Lower lobe of right lung (tissue), 2 donors: Measurements from ENCODE around the gene PDE7B. TPM values are rescaled to one million over a fixed set of nuclear protein-coding genes. Genes with fewer than 3 reads are reported as not detected.

Experiments
- ATAC-seq, 2 donors: fragments of 200-7000 bp; cut with Tn5 transposase; one replicate each; pipeline ENCODE4 v1.9.1; 2020 to 2022; ENCODE audit warnings: mild to moderate bottlenecking in 2 of 2, moderate library complexity in 2 of 2
- DNase-seq: peaks from one replicate; pipeline ENCODE4 v3.0.0-alpha.2; 2020
- H3K27ac ChIP-seq: fragments of 200-600 bp; one replicate; pipeline ENCODE4 v1.8.0; 2022
- H3K27me3 ChIP-seq: fragments of 200-600 bp; one replicate; pipeline ENCODE4 v1.8.0; 2022; ENCODE audit warnings: low read depth
- H3K36me3 ChIP-seq: fragments of 200-600 bp; one replicate; pipeline ENCODE4 v1.8.0; 2022; ENCODE audit warnings: mild to moderate bottlenecking
- H3K4me1 ChIP-seq: fragments of 200-600 bp; one replicate; pipeline ENCODE4 v1.8.0; 2022
- H3K4me3 ChIP-seq: fragments of 200-600 bp; one replicate; pipeline ENCODE4 v1.8.0; 2022; ENCODE audit warnings: mild to moderate bottlenecking
- H3K9me3 ChIP-seq: fragments of 200-600 bp; one replicate; pipeline ENCODE4 v1.8.0; 2022
- intact Hi-C: fragments of 100-400 bp; cut with DNase I; formaldehyde crosslinking; loops from one replicate; pipeline ENCODE4 v1.11.0; 2022
- total RNA-seq: library from RNA; stranded (reverse); fragmentation: NEBNext Ultra II Directional; extraction: Animal tissue kit (Norgen Biotek cat#: 25700); gene quantifications from one replicate; pipeline ENCODE4 v1.2.1, GENCODE V29; 2021
- TF ChIP-seq, protein P1 (sequence below): fragments of 200-600 bp; IDR thresholded peaks from one replicate; pipeline ENCODE4 v1.8.0; 2022; ENCODE audit warnings: antibody characterized with exemption, mild to moderate bottlenecking
- donor health status: DM: no; HTN: yes; CAD: no; lungs with severe emphysema.

PDE7B gene
- total RNA-seq, 1 donor from 2014 or later = 2.2 TPM

DNA sequence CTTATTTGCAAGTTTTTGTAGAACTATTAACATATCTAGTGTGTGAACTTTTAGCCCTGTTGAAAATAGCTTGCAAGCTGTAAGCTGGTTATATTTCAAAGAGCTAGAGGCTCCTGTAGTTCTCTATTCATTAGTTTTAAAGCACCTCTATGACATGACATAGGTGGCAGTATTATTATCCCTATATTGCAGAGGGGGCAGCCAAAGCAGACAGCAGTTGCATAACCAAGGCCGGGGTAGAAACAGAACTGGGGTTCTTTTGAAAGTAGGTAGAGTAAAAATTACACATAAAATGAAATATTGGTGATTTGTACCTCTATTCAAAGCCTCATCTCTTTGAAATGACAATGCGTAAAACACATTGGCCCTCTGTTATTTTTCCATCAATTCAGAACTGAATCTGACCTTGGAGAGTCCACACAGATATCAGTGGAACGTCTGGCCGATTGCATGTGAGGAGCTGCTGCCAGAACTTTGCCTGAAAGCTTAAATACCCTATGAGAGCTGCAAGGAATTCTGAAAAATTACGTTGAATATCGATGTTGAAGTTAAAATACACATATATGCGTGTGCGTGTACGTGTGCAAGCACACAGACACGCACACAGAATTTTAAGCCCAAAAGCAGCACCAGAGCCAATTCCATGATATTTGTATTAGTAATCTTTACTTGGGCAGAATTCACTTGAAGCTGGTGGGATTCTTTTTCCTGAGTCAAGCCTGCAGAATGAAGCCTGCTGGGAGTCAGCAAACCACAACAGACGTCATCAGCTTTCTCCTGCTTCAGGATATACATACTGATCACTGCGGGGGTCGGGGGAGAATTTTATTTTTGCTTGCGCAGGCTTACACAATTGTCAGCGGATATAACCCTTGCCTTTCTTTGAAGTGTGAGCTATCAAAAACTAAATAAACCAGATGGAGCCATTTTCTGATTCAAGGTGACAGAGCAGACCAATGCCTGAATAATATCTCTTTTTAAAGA, 163.2 kb downstream of the PDE7B start:
- TF ChIP-seq, protein P1, sequence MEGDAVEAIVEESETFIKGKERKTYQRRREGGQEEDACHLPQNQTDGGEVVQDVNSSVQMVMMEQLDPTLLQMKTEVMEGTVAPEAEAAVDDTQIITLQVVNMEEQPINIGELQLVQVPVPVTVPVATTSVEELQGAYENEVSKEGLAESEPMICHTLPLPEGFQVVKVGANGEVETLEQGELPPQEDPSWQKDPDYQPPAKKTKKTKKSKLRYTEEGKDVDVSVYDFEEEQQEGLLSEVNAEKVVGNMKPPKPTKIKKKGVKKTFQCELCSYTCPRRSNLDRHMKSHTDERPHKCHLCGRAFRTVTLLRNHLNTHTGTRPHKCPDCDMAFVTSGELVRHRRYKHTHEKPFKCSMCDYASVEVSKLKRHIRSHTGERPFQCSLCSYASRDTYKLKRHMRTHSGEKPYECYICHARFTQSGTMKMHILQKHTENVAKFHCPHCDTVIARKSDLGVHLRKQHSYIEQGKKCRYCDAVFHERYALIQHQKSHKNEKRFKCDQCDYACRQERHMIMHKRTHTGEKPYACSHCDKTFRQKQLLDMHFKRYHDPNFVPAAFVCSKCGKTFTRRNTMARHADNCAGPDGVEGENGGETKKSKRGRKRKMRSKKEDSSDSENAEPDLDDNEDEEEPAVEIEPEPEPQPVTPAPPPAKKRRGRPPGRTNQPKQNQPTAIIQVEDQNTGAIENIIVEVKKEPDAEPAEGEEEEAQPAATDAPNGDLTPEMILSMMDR = no peak
- intact Hi-C loops = no loop called here
- DNase-seq = no peak
- ATAC-seq = no peak
- no peak overlapping the region for H3K27ac ChIP-seq
- no peaks in the 10 kb centered on the region for H3K36me3 ChIP-seq
- H3K9me3 ChIP-seq = no peaks in the 10 kb centered on the region
- H3K27me3 ChIP-seq = no peaks in the 10 kb centered on the region
- no peaks in the 10 kb centered on the region for H3K4me1 ChIP-seq
- no peak overlapping the region for H3K4me3 ChIP-seq

DNA sequence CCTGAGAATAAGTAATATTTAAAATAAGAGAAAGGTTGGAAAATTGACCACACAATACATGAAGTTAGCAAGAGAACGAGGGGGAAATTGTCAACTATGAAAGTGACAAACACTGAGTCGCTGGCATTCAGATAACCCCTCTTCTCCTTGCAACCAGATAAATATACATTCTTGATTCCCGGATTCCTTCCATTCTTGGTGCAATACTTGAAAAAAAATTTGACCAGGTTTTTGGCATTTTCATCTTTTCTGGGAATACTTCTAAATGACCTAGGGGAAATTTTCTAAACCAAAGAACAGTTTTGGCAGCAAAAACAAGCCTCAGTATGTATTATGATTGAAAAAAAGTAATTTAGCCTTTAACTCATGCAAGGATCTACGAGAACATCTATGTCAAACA, 164.0 kb downstream of the PDE7B start:
- no peak for DNase-seq
- Histone ChIP-seq H3K27ac (no peak overlapping the region), H3K27me3 (no peaks in the 10 kb centered on the region), H3K36me3 (no peaks in the 10 kb centered on the region), H3K9me3 (no peaks in the 10 kb centered on the region), H3K4me3 (no peak overlapping the region), H3K4me1 (no peaks in the 10 kb centered on the region)
- TF ChIP-seq, protein P1 = no peak
- ATAC-seq = no peak
- intact Hi-C loops = no loop called here

DNA sequence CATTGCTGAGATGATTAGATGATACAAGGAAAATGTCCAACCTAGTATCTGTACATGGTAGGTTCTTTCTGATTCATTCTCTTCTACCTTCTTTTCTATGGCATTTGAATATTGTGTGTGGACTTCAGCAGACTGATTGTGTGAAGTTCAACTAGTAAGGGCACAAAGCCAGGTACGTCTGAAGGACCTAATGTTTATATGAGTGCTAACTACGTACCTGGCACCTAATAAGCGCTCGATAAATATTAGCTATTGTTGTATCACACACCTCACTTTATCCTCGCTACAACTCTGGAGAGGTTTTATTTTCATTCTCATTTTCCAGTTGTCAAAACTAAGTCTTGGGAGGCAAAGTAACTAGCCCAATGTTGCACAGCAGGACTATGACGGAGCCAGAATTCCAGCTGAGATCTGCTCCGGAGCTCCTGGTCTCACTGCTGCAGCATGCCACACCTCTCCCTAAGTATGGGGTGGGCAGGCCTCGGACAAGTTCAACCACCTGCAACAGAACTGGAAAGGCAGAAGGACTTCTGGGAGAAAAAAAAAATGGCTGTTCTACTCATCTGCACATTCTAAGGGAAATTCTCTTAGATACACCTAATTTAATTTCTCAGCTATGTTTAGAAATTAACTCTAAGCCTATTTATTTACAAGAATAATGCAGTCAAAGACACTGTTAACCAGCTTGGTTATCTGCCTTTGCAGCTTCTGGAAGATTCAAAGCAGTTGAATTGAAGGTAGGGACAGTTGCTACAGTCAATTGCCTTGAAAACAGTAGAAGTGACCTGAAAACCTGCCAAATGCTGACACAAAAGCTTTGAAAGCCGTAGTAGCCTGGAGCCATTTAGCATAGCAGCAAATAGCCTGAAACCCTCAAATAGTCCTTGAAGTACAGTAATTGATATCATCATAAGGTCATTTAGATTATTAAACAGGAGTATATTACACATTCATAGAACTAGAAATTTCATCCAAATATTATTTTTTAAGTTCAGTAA, 165.0 kb downstream of the PDE7B start:
- peak; percentile 82 to 85 for ATAC-seq
- Histone ChIP-seq H3K27ac (no peak overlapping the region), H3K4me3 (peak overlapping the region; percentile 8), H3K9me3 (no peaks in the 10 kb centered on the region), H3K36me3 (no peaks in the 10 kb centered on the region), H3K27me3 (no peaks in the 10 kb centered on the region), H3K4me1 (no peaks in the 10 kb centered on the region)
- TF ChIP-seq, protein P1 = no peak
- peak; percentile 55 for DNase-seq
- intact Hi-C loops = no loop called here

DNA sequence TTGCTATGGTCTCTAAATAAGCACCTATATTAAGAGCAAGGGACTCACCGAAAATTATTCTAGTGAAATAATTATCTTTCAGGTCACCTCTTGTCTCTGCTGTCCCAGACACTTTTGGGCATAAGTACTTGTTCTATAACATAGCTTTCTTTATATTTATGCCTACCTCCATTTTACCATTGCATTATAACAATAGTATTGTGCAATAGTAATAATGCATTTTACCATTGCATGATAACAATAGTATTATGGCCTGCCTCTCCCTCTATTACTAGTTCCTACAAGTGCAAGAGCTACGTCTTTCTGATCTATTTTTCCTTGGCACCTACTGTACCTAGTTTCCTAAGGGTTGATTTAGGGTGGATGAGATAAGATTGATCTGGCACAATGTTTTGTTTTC, 169.2 kb downstream of the PDE7B start:
- Histone ChIP-seq H3K27ac (no peak overlapping the region), H3K4me1 (no peaks in the 10 kb centered on the region), H3K27me3 (no peaks in the 10 kb centered on the region), H3K9me3 (no peaks in the 10 kb centered on the region), H3K36me3 (no peaks in the 10 kb centered on the region), H3K4me3 (no peak overlapping the region)
- DNase-seq (no peak), ATAC-seq (no peak)
- TF ChIP-seq, protein P1 = no peak
- intact Hi-C loops = no loop called here

DNA sequence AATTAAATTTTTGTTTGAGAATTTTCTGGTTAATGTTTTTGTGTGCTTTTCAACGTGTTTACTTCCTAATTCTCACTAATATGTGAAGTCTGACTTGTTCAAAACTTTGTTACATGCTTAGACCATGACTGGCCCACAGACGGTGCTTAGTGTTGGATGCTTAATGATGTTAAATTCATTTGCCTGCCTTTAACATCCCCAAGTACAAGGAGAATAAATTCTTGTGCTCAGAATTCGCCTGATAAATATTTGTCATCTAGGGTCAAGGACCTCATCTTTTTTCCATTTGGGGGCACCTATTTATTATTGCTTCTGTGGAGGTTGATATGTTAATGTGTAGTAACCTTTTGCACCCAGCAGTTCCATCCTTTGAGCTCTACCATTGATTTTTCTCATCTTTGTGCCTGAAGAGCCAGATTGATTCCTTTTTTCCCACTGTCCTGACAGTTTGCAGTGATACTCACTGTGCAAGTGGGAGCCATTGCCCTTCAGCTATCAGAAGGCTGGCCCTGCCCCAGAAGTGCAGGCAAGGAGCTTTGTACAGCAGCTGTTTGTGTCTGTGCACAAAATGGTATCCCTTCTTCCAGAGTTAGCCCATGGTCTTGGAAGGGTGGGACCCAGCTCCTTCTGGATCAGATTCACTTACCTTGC, 170.8 kb downstream of the PDE7B start:
- Histone ChIP-seq H3K4me1 (no peaks in the 10 kb centered on the region), H3K27ac (no peak overlapping the region), H3K36me3 (no peaks in the 10 kb centered on the region), H3K27me3 (no peaks in the 10 kb centered on the region), H3K9me3 (no peaks in the 10 kb centered on the region), H3K4me3 (no peak overlapping the region)
- DNase-seq (no peak), ATAC-seq (no peak)
- TF ChIP-seq, protein P1 = no peak
- intact Hi-C loops = no loop called here
